Measurements from ENCODE around the gene TCF4.

GRCh38 chr18:55543130-55543704, 44.8 kb downstream of the TCF4 start:
- TF ChIP-seq CTCF (IDR thresholded peaks at IDR 0.05; ENCODE audit: insufficient read depth, low read length) (no peak), POLR2AphosphoS5 (IDR thresholded peaks at IDR 0.05; ENCODE audit: low read depth) (no peak), REST (IDR thresholded peaks at IDR 0.05; ENCODE audit: insufficient replicate concordance, low read depth) (no peak)

All from HL-60 (cell line).